Right lung (tissue), 10 donors: ENCODE results near the gene NOXRED1. TPM values are rescaled to one million over a fixed set of nuclear protein-coding genes. Genes with fewer than 3 reads are reported as not detected.
"Not testable (repeated sequence)": the region's sequence is repeated elsewhere in the genome, so short reads cannot be mapped to it uniquely, and the experiment has no call there.

ENCODE experiments used
- DNase-seq, 2 donors: peaks; one replicate each; pipeline ENCODE4 v3.0.0-alpha.2; 2013
- long read RNA-seq, 8 donors: transcript quantifications; one replicate each; lab custom pipeline, GENCODE V29; 2026
- polyA plus RNA-seq, 5 donors: library from polyadenylated mRNA; unstranded; fragments of 120-200 nt; gene quantifications; one replicate each; pipeline versions ENCODE4 v1.2.1 to v1.2.3, GENCODE V29; 2013; ENCODE audit warnings: inconsistent platforms in 1 of 5, low replicate concordance in 1 of 5; ENCODE audit not compliant: insufficient read length in 5 of 5, insufficient read depth in 1 of 5

NOXRED1 gene, protein sequence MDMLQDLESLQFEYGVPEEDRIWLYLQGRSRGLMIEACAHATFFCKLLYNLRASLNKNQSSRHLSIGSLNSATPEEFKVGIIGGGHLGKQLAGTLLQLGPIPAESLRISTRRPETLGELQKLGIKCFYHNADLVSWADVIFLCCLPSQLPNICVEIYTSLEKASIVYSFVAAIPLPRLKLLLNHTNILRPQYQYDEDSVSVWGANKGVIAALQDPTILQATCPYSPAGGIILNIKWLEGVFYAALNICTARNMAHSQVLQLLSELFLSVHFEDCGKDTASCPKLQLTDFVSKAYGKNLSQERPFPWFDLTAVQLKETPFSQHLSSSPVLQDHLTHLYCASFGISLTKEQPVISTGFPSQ
- 1 to 10 TPM; 1.5 to 3.0 (median 1.8) TPM for polyA plus RNA-seq
- long read RNA-seq, donor 1 = 0 reads
- long read RNA-seq, donor 2 = 0 reads
- long read RNA-seq, donor 3, partial matches to known transcripts = 10 of 10 reads
- long read RNA-seq, donor 3, other reads (novel, unspliced or antisense) = 0 of 10 reads
- long read RNA-seq, donor 4 = 0 reads
- long read RNA-seq, donor 5, partial matches to known transcripts = 6 of 6 reads
- long read RNA-seq, donor 5, other reads (novel, unspliced or antisense) = 0 of 6 reads
- long read RNA-seq, donor 6 = 0 reads
- long read RNA-seq, donor 7, partial matches to known transcripts = 7 of 7 reads
- long read RNA-seq, donor 7, other reads (novel, unspliced or antisense) = 0 of 7 reads
- long read RNA-seq, donor 8 = 0 reads

DNA sequence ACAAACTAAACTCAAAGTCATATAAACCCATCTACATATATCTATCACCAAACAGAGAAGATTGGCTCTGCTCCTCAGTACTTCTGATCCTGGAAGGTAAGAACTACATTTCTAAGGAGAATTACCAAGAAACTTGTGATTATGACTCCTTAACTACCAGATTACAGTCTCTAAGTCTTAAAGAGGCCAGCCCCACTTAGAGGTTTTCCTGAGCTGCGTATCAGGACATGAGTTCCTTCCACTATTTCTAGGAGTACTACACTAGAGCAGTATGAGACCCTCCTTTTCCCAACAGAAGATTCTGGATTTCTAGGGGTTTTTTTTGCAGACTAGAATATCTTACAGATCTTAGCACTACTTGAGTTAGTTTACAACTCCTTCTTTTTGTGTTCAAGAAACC lies at the start of gene NOXRED1:
NOXRED1 (minus strand) TSS at position 101 of the 400 bp plus-strand sequence. CDS start 634 bp downstream, outside the sequence.
- no peak for DNase-seq

DNA sequence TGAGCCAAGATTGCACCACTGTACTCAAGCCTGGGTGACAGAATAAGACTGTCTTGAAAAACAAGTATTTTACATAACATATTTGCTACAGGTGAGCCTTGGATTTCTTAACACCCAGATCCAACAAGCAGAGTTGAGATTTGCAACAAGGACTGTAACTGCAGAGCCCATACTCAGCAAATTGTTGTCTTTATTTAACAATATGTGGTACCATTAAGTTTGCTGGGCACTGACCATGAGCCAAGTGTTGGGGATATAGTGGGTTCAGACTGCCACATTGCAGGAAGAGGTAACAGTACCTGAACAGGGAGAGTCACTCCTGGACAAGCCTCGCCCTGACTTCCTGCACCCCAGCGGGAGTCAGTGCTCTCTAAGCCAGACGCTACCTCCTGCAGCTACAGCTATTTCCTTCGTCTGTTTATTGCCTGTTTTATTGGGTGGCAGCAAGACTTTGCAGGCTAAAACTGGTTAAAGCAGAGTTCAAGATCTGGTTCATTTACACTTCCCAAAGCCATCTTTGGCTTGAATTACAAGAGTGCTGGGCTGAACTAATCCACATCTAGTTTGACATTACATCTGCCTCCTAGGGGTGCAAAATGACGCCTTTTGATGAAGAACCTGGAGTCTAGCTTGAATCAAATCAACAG lies 47.0 kb upstream of the NOXRED1 start:
- DNase-seq = no peak

GRCh38 chr14:77469539-77469938 lies 46.2 kb upstream of the NOXRED1 start:
- no peak for DNase-seq

DNA sequence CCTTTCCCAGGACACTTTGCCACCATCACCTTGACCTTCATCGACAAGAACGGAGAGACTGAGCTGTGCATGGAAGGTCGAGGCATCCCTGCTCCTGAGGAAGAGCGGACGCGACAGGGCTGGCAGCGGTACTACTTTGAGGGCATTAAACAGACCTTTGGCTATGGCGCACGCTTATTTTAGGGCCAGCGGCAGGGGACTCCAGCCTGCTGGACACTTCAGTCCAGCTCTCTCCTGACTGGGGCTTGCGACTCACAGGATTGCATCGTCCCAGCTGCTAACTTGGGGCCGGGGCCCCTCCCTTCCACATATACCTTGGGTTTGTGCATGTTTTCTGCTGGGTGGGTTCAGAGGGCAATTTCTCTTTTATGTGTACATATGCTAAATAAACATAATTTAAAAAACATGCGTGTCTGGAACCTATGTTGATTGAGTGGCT lies 45.8 kb upstream of the NOXRED1 start:
- no peak for DNase-seq

GRCh38 chr14:77467801-77468200 lies 44.5 kb upstream of the NOXRED1 start:
- no peak for DNase-seq

- peak; percentile 11 to 22 for DNase-seq
Measured at GRCh38 chr14:77459072-77459723, 35.9 kb upstream of the NOXRED1 start.

- no peak for DNase-seq
Measured at GRCh38 chr14:77458249-77458950, 35.1 kb upstream of the NOXRED1 start.

DNA sequence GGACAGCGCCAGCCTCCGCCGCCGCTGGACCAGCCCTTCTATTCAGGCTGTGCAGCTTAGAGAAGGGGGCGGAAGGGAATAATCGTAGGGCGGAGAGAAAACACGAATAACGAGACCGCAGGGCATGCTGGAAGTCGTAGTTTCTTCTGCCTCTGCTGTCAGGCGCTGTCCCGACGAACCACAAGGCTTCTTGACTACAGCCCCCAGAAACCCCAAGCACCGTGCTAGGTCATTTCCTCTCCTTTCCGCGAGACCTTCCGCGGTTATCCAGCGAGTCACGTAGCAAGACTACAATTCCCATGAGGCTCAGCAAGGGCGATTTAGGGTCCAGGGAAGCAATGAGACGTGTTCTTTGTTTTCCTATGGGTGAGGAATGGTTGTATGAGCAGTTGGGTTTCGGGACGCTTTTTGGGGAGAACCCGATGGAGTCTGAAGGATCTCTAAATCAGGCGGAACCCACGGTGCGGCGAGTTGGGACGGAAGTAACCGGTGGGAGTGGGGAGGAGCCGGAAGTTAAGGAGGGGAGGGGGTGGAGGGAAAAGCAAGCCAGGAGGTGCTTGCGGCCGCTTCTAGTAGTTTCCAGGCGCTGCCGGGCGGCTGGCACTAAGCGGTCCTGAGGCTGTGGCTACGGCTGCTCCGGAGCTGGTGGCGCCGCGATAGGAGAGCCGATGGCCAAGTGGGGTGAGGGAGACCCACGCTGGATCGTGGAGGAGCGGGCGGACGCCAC lies 34.4 kb upstream of the NOXRED1 start, which contains the start of the genes AHSA1 and VIPAS39:
AHSA1 (plus strand) TSS at position 572 of the 727 bp plus-strand sequence; CDS start at position 669, 97 bp downstream.
VIPAS39 (minus strand) TSS at position 80 of the 727 bp plus-strand sequence. CDS start 3,499 bp downstream, outside the sequence.
- DNase-seq = peak; percentile 97 to 98

GRCh38 chr14:77457115-77457521 lies 33.8 kb upstream of the NOXRED1 start:
- DNase-seq = no peak

DNA sequence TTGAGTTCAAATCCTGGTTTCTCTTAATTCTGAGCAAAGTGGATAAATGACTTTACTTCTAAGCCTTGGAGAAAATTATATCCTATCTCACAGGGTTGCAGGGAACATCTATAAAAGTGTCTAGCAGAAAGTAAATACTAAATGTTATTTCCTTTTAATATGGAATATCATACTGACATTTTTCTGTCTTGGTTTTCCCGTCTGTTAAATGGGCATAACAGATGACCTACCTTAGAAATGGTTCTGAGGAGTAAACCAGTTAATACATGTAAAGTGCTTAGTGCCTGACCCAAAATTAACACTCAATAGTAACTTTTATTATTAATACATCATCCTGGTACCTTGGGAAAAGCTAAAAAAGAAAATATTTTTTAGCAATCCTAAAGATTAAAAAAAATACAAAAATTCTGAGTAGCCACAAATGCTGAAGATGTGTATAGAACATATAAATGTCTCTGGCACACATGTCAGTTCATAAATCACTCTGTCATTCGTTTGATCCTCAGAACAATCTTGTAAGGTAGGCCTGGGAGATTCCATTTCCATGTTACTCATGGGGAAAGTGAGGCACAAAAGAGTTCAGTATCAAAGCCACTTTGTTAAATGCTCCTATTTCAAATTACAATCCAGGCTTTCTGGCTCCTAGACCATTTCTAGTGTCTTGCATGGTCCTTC lies 32.8 kb upstream of the NOXRED1 start:
- no peak for DNase-seq

GRCh38 chr14:77442196-77442595 lies 18.9 kb upstream of the NOXRED1 start:
- no peak for DNase-seq

- no peak for DNase-seq
Measured at GRCh38 chr14:77439861-77440260, 16.5 kb upstream of the NOXRED1 start.

GRCh38 chr14:77438596-77438995 lies 15.3 kb upstream of the NOXRED1 start:
- no peak for DNase-seq

DNA sequence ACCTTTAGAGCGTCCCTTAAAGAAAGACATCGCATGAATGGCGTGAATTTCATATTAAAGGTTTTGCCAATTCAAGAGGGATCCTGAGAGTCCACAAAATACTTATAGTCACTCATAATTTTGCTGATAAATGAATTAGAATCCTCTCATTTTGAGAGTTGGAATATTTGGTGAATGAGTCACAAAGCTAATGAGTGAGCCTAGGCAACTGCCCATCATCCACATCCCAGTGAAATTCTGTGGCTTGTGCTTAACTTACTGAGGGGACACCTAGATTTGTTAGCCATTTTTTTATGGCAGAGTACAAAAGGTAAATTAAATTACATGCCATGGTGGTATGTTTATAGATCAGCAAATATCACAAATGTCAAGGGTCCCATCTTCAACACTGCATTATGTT lies 12.7 kb upstream of the NOXRED1 start:
- no peak for DNase-seq

- DNase-seq = no peak
Measured at GRCh38 chr14:77426396-77426795, 3.1 kb upstream of the NOXRED1 start.

- no peak for DNase-seq
Measured at GRCh38 chr14:77424862-77425261, 1.5 kb upstream of the NOXRED1 start.

GRCh38 chr14:77421201-77421600 lies 2.1 kb downstream of the NOXRED1 start:
- DNase-seq = no peak

GRCh38 chr14:77416836-77417235 lies 6.5 kb downstream of the NOXRED1 start:
- no peak for DNase-seq

DNA sequence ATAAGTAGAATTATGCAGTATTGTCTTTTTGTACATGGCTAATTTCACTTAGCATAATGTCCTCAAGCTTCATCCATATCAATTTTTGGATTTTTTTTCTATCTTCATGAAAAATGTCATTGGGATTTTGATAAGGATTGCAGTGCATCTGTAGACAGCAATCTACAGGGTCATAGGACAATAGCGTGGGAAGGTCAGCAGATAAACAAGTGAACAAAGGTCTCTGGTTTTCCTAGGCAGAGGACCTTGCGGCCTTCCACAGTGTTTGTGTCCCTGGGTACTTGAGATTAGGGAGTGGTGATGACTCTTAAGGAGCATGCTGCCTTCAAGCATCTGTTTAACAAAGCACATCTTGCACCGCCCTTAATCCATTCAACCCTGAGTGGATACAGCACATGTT lies 7.2 kb downstream of the NOXRED1 start:
- not testable (repeated sequence) for DNase-seq
